Measurements from ENCODE around the gene CELA3B.

Gene CELA3B

GRCh38 chr1:21936366-21937031 lies 40.3 kb upstream of the CELA3B start:
- no peaks in the 10 kb centered on the region for H3K4me1 ChIP-seq (ENCODE audit: low read length)
- H3K9me2 ChIP-seq (replicated peaks; ENCODE audit: insufficient read depth, low read length), result no peaks in the 10 kb centered on the region
- H3K36me3 ChIP-seq (replicated peaks; ENCODE audit: insufficient read depth, low read length), result no peaks in the 10 kb centered on the region
- H3K79me2 ChIP-seq (ENCODE audit: low read length), result no peaks in the 10 kb centered on the region
- peak overlapping the region; percentile 50 for H3K4me2 ChIP-seq (ENCODE audit: low read depth, low read length)
- no peak for TF ChIP-seq EZH2 (optimal IDR thresholded peaks at IDR 0.05; ENCODE audit: low read depth, low read length)
- no peaks in the 10 kb centered on the region for H3F3A ChIP-seq (ENCODE audit: insufficient read depth, low read length)
- peaks cover 9% of the 10 kb centered on the region for H3K27me3 ChIP-seq (replicated peaks; ENCODE audit: insufficient read depth, low read length)
- H3K4me3 ChIP-seq (ENCODE audit: low read length), result peak overlapping the region; percentile 20; the same call in 1 of the 2 replicates
- no peak overlapping the region for H2AFZ ChIP-seq (ENCODE audit: low read length)
- H3K9me3 ChIP-seq (replicated peaks; ENCODE audit: insufficient read depth, low read length), result no peaks in the 10 kb centered on the region
- no peaks in the 10 kb centered on the region for H4K20me1 ChIP-seq (ENCODE audit: insufficient read depth, low read length)
- H3K9ac ChIP-seq (ENCODE audit: low read length), result no peak overlapping the region
- no peak overlapping the region for H3K27ac ChIP-seq (ENCODE audit: low read length)
- no peak for DNase-seq

- no peaks in the 10 kb centered on the region for H3K79me2 ChIP-seq (ENCODE audit: low read length)
- peak within 1 kb of the TSS; percentile 3; the same call in 1 of the 2 replicates for H3K9ac ChIP-seq (ENCODE audit: low read length)
- peaks cover 9% of the 10 kb centered on the region for H3K27me3 ChIP-seq (replicated peaks; ENCODE audit: insufficient read depth, low read length)
- peak within 1 kb of the TSS; percentile 65 for H3K4me2 ChIP-seq (ENCODE audit: low read depth, low read length)
- peak within 1 kb of the TSS; percentile 44 for H3K4me3 ChIP-seq (ENCODE audit: low read length)
- DNase-seq, result no peak
- no peaks in the 10 kb centered on the region for H3K9me3 ChIP-seq (replicated peaks; ENCODE audit: insufficient read depth, low read length)
- no peaks in the 10 kb centered on the region for H3F3A ChIP-seq (ENCODE audit: insufficient read depth, low read length)
- H3K27ac ChIP-seq (ENCODE audit: low read length), result no peak within 1 kb of the TSS
- no peaks in the 10 kb centered on the region for H3K9me2 ChIP-seq (replicated peaks; ENCODE audit: insufficient read depth, low read length)
- H4K20me1 ChIP-seq (ENCODE audit: insufficient read depth, low read length), result no peaks in the 10 kb centered on the region
- no peak for TF ChIP-seq EZH2phosphoT487 (IDR thresholded peaks at IDR 0.05; ENCODE audit: low read length)
- H3K36me3 ChIP-seq (replicated peaks; ENCODE audit: insufficient read depth, low read length), result no peaks in the 10 kb centered on the region
- H3K4me1 ChIP-seq (ENCODE audit: low read length), result no peaks in the 10 kb centered on the region
- H2AFZ ChIP-seq (ENCODE audit: low read length), result peak within 1 kb of the TSS; percentile 75
These were observed 39.8 kb upstream of the CELA3B start, which contains the start of gene HSPG2 for GRCh38 chr1:21937034-21937371. Gene HSPG2, minus strand, starts transcription at chr1:21937310. Its CDS starts 93 bp downstream, at chr1:21937217.

- Histone ChIP-seq H2AFZ (ENCODE audit: low read length) (peak overlapping the region; percentile 75), H3K4me3 (ENCODE audit: low read length) (peak overlapping the region; percentile 44), H3K27ac (ENCODE audit: low read length) (no peak overlapping the region), H3K9me3 (replicated peaks; ENCODE audit: insufficient read depth, low read length) (no peaks in the 10 kb centered on the region), H3F3A (ENCODE audit: insufficient read depth, low read length) (no peaks in the 10 kb centered on the region), H4K20me1 (ENCODE audit: insufficient read depth, low read length) (no peaks in the 10 kb centered on the region), H3K4me2 (ENCODE audit: low read depth, low read length) (peak overlapping the region; percentile 65), H3K36me3 (replicated peaks; ENCODE audit: insufficient read depth, low read length) (no peaks in the 10 kb centered on the region), H3K79me2 (ENCODE audit: low read length) (no peaks in the 10 kb centered on the region), H3K4me1 (ENCODE audit: low read length) (no peaks in the 10 kb centered on the region), H3K9me2 (replicated peaks; ENCODE audit: insufficient read depth, low read length) (no peaks in the 10 kb centered on the region), H3K27me3 (replicated peaks; ENCODE audit: insufficient read depth, low read length) (peaks cover 9% of the 10 kb centered on the region), H3K9ac (ENCODE audit: low read length) (peak overlapping the region; percentile 3; the same call in 1 of the 2 replicates)
- DNase-seq, result peak; percentile 60
- TF ChIP-seq EZH2 (optimal IDR thresholded peaks at IDR 0.05; ENCODE audit: low read depth, low read length) (no peak), EZH2phosphoT487 (IDR thresholded peaks at IDR 0.05; ENCODE audit: low read length) (no peak)
- TF ChIP-seq, protein P1, sequence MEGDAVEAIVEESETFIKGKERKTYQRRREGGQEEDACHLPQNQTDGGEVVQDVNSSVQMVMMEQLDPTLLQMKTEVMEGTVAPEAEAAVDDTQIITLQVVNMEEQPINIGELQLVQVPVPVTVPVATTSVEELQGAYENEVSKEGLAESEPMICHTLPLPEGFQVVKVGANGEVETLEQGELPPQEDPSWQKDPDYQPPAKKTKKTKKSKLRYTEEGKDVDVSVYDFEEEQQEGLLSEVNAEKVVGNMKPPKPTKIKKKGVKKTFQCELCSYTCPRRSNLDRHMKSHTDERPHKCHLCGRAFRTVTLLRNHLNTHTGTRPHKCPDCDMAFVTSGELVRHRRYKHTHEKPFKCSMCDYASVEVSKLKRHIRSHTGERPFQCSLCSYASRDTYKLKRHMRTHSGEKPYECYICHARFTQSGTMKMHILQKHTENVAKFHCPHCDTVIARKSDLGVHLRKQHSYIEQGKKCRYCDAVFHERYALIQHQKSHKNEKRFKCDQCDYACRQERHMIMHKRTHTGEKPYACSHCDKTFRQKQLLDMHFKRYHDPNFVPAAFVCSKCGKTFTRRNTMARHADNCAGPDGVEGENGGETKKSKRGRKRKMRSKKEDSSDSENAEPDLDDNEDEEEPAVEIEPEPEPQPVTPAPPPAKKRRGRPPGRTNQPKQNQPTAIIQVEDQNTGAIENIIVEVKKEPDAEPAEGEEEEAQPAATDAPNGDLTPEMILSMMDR (IDR thresholded peaks at IDR 0.05; ENCODE audit: low read length), result no peak
These were observed 39.3 kb upstream of the CELA3B start for GRCh38 chr1:21937372-21938121.

DNA sequence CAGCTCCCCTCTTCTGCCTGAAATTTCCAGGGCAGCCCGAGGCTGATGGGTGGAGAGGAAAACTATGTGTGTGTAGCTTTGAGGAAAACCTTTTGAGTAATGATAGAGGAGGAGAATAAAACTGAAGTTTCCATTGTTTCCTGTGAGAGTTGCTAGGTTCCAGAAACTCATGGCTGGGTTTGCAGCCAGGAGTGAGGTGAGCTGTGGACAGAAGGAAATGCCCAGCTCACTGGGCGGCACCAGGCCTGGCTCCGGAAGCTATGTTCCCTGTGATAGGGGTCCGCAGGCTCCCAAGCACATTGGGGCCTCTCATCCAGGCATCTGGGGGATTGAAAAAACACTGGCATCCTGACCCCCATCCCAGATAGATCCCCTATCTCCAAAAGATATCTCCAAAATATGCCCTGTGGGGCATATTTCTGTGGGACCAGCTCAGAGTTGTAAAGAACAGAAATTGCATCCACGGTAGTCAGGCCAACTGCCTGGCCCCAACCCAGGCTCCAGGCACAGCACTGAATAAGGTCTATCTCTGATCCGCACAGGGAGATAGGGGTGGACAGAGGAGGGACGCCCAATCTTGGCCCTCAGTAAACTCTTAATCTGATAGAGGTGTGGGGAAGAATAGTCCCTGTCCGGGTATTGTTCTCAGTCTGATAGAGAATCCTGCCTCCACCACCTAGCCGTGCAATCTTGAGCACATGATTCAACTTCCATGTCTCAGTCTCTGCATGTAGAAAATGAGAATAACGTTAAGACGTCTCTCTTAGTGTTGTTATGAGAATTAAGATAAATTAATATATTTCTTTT lies 37.9 kb upstream of the CELA3B start:
- no peak overlapping the region for H2AFZ ChIP-seq (ENCODE audit: low read length)
- H3K9me3 ChIP-seq (replicated peaks; ENCODE audit: insufficient read depth, low read length), result no peaks in the 10 kb centered on the region
- H3K4me2 ChIP-seq (ENCODE audit: low read depth, low read length), result no peak overlapping the region
- H3K27ac ChIP-seq (ENCODE audit: low read length), result no peak overlapping the region
- no peaks in the 10 kb centered on the region for H4K20me1 ChIP-seq (ENCODE audit: insufficient read depth, low read length)
- no peak overlapping the region for H3K4me3 ChIP-seq (ENCODE audit: low read length)
- DNase-seq, result no peak
- H3K9ac ChIP-seq (ENCODE audit: low read length), result no peak overlapping the region
- H3K4me1 ChIP-seq (ENCODE audit: low read length), result no peaks in the 10 kb centered on the region
- H3K36me3 ChIP-seq (replicated peaks; ENCODE audit: insufficient read depth, low read length), result no peaks in the 10 kb centered on the region
- no peaks in the 10 kb centered on the region for H3F3A ChIP-seq (ENCODE audit: insufficient read depth, low read length)
- no peaks in the 10 kb centered on the region for H3K9me2 ChIP-seq (replicated peaks; ENCODE audit: insufficient read depth, low read length)
- no peak for TF ChIP-seq EZH2 (optimal IDR thresholded peaks at IDR 0.05; ENCODE audit: low read depth, low read length)
- TF ChIP-seq EZH2phosphoT487 (IDR thresholded peaks at IDR 0.05; ENCODE audit: low read length), result no peak
- TF ChIP-seq, protein P1 (IDR thresholded peaks at IDR 0.05; ENCODE audit: low read length), result no peak
- H3K79me2 ChIP-seq (ENCODE audit: low read length), result no peaks in the 10 kb centered on the region
- peaks cover 9% of the 10 kb centered on the region for H3K27me3 ChIP-seq (replicated peaks; ENCODE audit: insufficient read depth, low read length)
